Keratinocyte (primary cell): ENCODE data around the gene FOXA1. TPM values are rescaled to one million over a fixed set of nuclear protein-coding genes. Genes with fewer than 3 reads are reported as not detected.
A peak's percentile ranks its signal among the peaks of the same experiment; 100 is the strongest.

Source experiments
- DNase-seq: peaks from one replicate; pipeline ENCODE4 v3.0.0-alpha.2; 2011; ENCODE audit warnings: low read depth, missing footprints, low spot score
- FAIRE-seq: peaks from 2 replicates; lab custom pipeline; 2011; peaks lifted over from hg19 to GRCh38; lab: Jason Lieb, UNC
- H2AFZ ChIP-seq: 2 replicates; pipeline ENCODE4 v1.6.0; 2012; ENCODE audit warnings: low read length, control low read depth, inconsistent platforms; ENCODE audit not compliant: control insufficient read depth
- H3K27ac ChIP-seq: 2 replicates; pipeline ENCODE4 v1.5.1; 2011; ENCODE audit warnings: low read length; ENCODE audit not compliant: control insufficient read depth, insufficient read depth
- H3K27me3 ChIP-seq: 3 replicates; pipeline ENCODE4 v1.6.0; 2011; ENCODE audit warnings: low read length; ENCODE audit not compliant: control insufficient read depth, insufficient read depth; ENCODE audit errors: extremely low read depth
- H3K36me3 ChIP-seq, 2 experiments: 2 replicates in 1 of 2; 3 replicates in 1 of 2; pipeline ENCODE4 v1.5.1; 2011; ENCODE audit warnings: low read length in 2 of 2, mild to moderate bottlenecking in 1 of 2; ENCODE audit not compliant: control insufficient read depth in 2 of 2, insufficient read depth in 2 of 2; ENCODE audit errors: extremely low read depth in 1 of 2
- H3K4me1 ChIP-seq: 3 replicates; pipeline ENCODE4 v1.5.1; 2011; ENCODE audit warnings: low read length; ENCODE audit not compliant: control insufficient read depth, insufficient read depth; ENCODE audit errors: extremely low read depth
- H3K4me2 ChIP-seq: 3 replicates; pipeline ENCODE4 v1.6.0; 2011; ENCODE audit warnings: low read depth, low read length; ENCODE audit not compliant: control insufficient read depth, insufficient read depth; ENCODE audit errors: extremely low read depth
- H3K4me3 ChIP-seq, 3 experiments: fragments of 200-600 bp in 1 of 3; sonication (generic) in 1 of 3; 2 replicates in 2 of 3; 3 replicates in 1 of 3; pipeline ENCODE4 v1.5.1; 2011 to 2016; ENCODE audit warnings: low read length in 3 of 3, mild to moderate bottlenecking in 3 of 3, control low read depth in 2 of 3, inconsistent platforms in 1 of 3, low read depth in 1 of 3, mixed read lengths in 1 of 3, mixed run types in 1 of 3, moderate library complexity in 1 of 3; ENCODE audit not compliant: control insufficient read depth in 2 of 3, insufficient read depth in 2 of 3; ENCODE audit errors: extremely low read depth in 1 of 3
- H3K79me2 ChIP-seq: 2 replicates; pipeline ENCODE4 v1.6.0; 2012; ENCODE audit warnings: low read length; ENCODE audit not compliant: control insufficient read depth, insufficient read depth
- H3K9ac ChIP-seq: 3 replicates; pipeline ENCODE4 v1.6.0; 2011; ENCODE audit warnings: low read length; ENCODE audit not compliant: control insufficient read depth, insufficient read depth; ENCODE audit errors: extremely low read depth
- H3K9me1 ChIP-seq: 3 replicates; pipeline ENCODE4 v1.6.0; 2011; ENCODE audit warnings: low read length; ENCODE audit not compliant: control insufficient read depth, insufficient read depth; ENCODE audit errors: extremely low read depth
- H3K9me3 ChIP-seq: 2 replicates; pipeline ENCODE4 v1.5.1; 2012; ENCODE audit warnings: low read depth, low read length; ENCODE audit not compliant: control insufficient read depth
- H4K20me1 ChIP-seq: 3 replicates; pipeline ENCODE4 v1.6.0; 2011; ENCODE audit warnings: low read length; ENCODE audit not compliant: control insufficient read depth, insufficient read depth; ENCODE audit errors: extremely low read depth
- CTCF ChIP-seq, 3 experiments: IDR thresholded peaks in 1 of 3; conservative IDR thresholded peaks in 1 of 3; optimal IDR thresholded peaks in 1 of 3; 2 replicates in 2 of 3; 3 replicates in 1 of 3; pipeline versions ENCODE3 to v1.5.1; 2011; ENCODE audit warnings: low read length in 3 of 3, mild to moderate bottlenecking in 3 of 3, moderate library complexity in 2 of 3, control low read depth in 1 of 3, inconsistent platforms in 1 of 3; ENCODE audit not compliant: insufficient read depth in 2 of 3; ENCODE audit errors: extremely low read depth in 1 of 3
- EZH2 ChIP-seq: IDR thresholded peaks from one replicate; pipeline ENCODE4 v1.6.1; 2012; ENCODE audit warnings: inconsistent platforms, mild to moderate bottlenecking, low read length, moderate library complexity
- dilution Hi-C: fragments of 300-500 bp; cut with MboI; formaldehyde crosslinking; loops from one replicate; pipeline ENCODE4 v1.7.0; 2020; ENCODE audit warnings: low sequenced_read_pairs; ENCODE audit not compliant: extremely low pct_ligation_motif_present
- polyA plus RNA-seq, 5 experiments: library from polyadenylated mRNA; depleted of rRNA in 3 of 5; stranded (reverse) in 3 of 5; stranded (forward) in 1 of 5; unstranded in 1 of 5; fragments of >200 nt; gene quantifications; 1 replicate in 1 of 5; 2 replicates in 3 of 5; 3 replicates in 1 of 5; pipeline versions ENCODE4 v1.2.1 to v1.2.3, GENCODE V29; 2011 to 2012; ENCODE audit warnings: missing spikeins in 2 of 5, low read depth in 1 of 5, low replicate concordance in 1 of 5

The FOXA1 gene
- polyA plus RNA-seq, 1 donor (not counting 4 experiments of a cell fraction or from before 2014, with no cell fraction given), result 0.85 TPM

GRCh38 chr14:37584211-37585100, 10.6 kb downstream of the FOXA1 start:
- Histone ChIP-seq H3K27me3 (peaks cover 61% of the 10 kb centered on the region), H3K9me3 (no peaks in the 10 kb centered on the region), H3K4me2 (peak overlapping the region; percentile 25), H3K9ac (no peak overlapping the region), H3K4me1 (peaks cover 18% of the 10 kb centered on the region), H3K79me2 (no peaks in the 10 kb centered on the region), H3K4me3 (peak overlapping the region in 1 of 3 experiments; percentile 4), H3K27ac (no peak overlapping the region), H3K36me3 (no peaks in the 10 kb centered on the region), H2AFZ (no peak overlapping the region), H4K20me1 (peaks cover 9% of the 10 kb centered on the region), H3K9me1 (no peaks in the 10 kb centered on the region)
- dilution Hi-C loops, result no loop called here
- no peak for FAIRE-seq
- no peak for DNase-seq
- TF ChIP-seq CTCF (optimal IDR thresholded peaks at IDR 0.05 in 1 of 3, IDR thresholded peaks at IDR 0.05 in 1 of 3, conservative IDR thresholded peaks at IDR 0.05 in 1 of 3; ENCODE audit: extremely low read depth in 1 of 3, insufficient read depth in 2 of 3, low read length in 3 of 3) (no peak), EZH2 (peak; percentile 95)

- Histone ChIP-seq H4K20me1 (peaks cover 2% of the 10 kb centered on the region), H3K9me3 (no peaks in the 10 kb centered on the region), H3K4me3 (no peak overlapping the region), H3K36me3 (no peaks in the 10 kb centered on the region), H3K9ac (no peak overlapping the region), H3K4me1 (peaks cover 21% of the 10 kb centered on the region), H2AFZ (no peak overlapping the region), H3K79me2 (no peaks in the 10 kb centered on the region), H3K9me1 (no peaks in the 10 kb centered on the region), H3K4me2 (peak overlapping the region; percentile 25), H3K27ac (no peak overlapping the region), H3K27me3 (peaks cover 52% of the 10 kb centered on the region)
- dilution Hi-C loops, result no loop called here
- DNase-seq, result no peak
- no peak for TF ChIP-seq CTCF (optimal IDR thresholded peaks at IDR 0.05 in 1 of 3, IDR thresholded peaks at IDR 0.05 in 1 of 3, conservative IDR thresholded peaks at IDR 0.05 in 1 of 3; ENCODE audit: extremely low read depth in 1 of 3, insufficient read depth in 2 of 3, low read length in 3 of 3)
- TF ChIP-seq EZH2, result no peak
- FAIRE-seq, result no peak
Measured at GRCh38 chr14:37583358-37584210, 11.5 kb downstream of the FOXA1 start.
